HEK293T (cell line): ENCODE results near the gene PAPPA2.

Experiments
- ARNT ChIP-seq: fragments of 450-650 bp; IDR thresholded peaks from 2 replicates; pipeline ENCODE4 v1.6.1; 2017; ENCODE audit warnings: mild to moderate bottlenecking
- BHLHE40 ChIP-seq: fragments of 450-650 bp; IDR thresholded peaks from 2 replicates; pipeline ENCODE4 v1.6.1; 2016; ENCODE audit warnings: mild to moderate bottlenecking, moderate library complexity, borderline replicate concordance
- ELF4 ChIP-seq: fragments of 450-650 bp; IDR thresholded peaks from 2 replicates; pipeline ENCODE4 v1.6.1; 2017; ENCODE audit warnings: antibody characterized with exemption
- FOXA1 ChIP-seq: fragments of 450-650 bp; IDR thresholded peaks from 2 replicates; pipeline ENCODE4 v1.6.1; 2016; ENCODE audit warnings: mild to moderate bottlenecking
- FOXK2 ChIP-seq: fragments of 450-650 bp; IDR thresholded peaks from 2 replicates; pipeline ENCODE4 v1.6.1; 2016; ENCODE audit warnings: mild to moderate bottlenecking
- FOXM1 ChIP-seq: fragments of 450-650 bp; IDR thresholded peaks from 2 replicates; pipeline ENCODE4 v1.6.1; 2017; ENCODE audit warnings: mild to moderate bottlenecking, borderline replicate concordance
- SP1 ChIP-seq: fragments of 450-650 bp; IDR thresholded peaks from 2 replicates; pipeline ENCODE4 v1.6.1; 2017
- SUZ12 ChIP-seq: fragments of 450-650 bp; IDR thresholded peaks from 2 replicates; pipeline ENCODE4 v1.6.1; 2016; ENCODE audit warnings: mild to moderate bottlenecking
- TARDBP ChIP-seq: fragments of 450-650 bp; IDR thresholded peaks from 2 replicates; pipeline ENCODE4 v1.6.1; 2016
- ZNF384 ChIP-seq: fragments of 450-650 bp; IDR thresholded peaks from 2 replicates; pipeline ENCODE4 v1.6.1; 2016

DNA sequence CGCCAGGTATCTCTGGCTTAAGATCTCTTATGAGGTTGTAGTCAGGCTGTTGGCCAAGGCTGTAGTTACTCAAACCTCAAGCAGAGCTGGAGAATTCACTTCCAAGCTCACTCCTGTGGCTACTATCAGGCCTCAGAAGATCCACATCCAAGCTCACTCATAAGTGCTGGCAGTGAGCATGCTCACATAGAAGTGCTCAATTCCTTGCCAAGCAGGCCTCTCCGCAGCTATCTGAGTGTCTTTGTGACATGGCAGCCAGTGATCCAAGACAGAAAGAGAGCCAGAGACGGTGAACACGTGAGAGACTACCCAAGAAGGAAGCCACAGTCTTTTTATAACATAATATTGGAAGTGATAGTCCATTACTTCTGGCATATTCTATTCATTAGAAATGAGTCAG, 278.2 kb downstream of the PAPPA2 start:
- TF ChIP-seq SP1 (no peak), ARNT (no peak), FOXA1 (no peak), FOXK2 (no peak), FOXM1 (no peak), BHLHE40 (no peak), SUZ12 (no peak), ELF4 (no peak), TARDBP (no peak), ZNF384 (no peak)
